Erythroblast (primary cell): ENCODE results near the gene TMEM61.

Source experiments
- GATA1 ChIP-seq: IDR thresholded peaks from 2 replicates; pipeline ENCODE4 v1.6.1; 2011; ENCODE audit warnings: low read depth, mild to moderate bottlenecking, control low read depth, low read length, moderate library complexity
- POLR2A ChIP-seq: IDR thresholded peaks from 2 replicates; pipeline ENCODE4 v1.6.1; 2011; ENCODE audit warnings: mild to moderate bottlenecking, low read length

DNA sequence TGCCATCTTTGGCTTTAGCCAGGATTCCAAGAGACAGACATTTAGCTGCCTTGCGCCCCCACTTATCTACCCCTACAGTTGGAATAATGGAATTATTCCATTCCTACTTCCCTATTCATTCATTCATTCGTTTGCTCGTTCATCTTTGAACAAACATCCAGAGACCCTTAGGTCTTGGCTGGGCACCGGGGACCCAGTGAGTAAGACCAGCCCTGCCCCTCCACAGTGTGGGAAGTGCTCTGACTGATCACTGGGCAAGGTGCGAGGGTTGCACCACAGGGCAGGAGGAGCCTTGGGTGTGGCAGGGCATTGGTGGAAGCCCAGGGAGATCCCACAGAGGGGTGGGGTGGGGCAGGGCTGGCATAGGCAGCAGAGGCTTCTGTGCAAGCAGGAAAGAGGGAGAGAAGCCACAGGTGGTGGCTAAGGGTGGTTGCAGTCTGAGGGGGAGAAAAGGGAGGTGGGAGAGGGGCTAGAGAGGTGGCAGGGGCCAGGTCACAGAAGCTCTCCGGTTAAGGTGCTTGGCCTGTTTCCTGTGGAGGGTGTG, 35.0 kb upstream of the TMEM61 start:
- no peak for TF ChIP-seq POLR2A
- no peak for TF ChIP-seq GATA1
